Measurements from ENCODE around the gene PRKCA.

DNA sequence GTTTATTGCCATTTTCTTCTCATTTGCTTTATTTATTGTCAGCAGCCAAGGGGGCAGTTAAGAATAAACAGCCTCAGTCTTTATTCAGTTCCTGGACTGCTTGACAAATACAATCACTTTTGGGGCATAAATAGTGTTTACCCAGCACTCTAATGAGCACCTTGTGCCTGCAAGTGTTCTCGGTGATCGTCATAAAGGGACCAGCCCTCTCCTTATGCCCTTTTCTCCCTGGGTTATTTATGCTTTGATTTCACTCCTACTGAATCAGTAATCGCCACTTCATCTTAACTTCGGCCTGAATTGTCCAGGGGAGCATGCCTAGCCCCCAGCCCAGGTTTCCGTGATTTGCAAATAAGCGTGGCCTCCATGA lies 476.8 kb downstream of the PRKCA start:
- TF ChIP-seq CTCF (IDR thresholded peaks at IDR 0.05), result no peak
- no peak for TF ChIP-seq POLR2A (IDR thresholded peaks at IDR 0.05)

Data from uterus (tissue), 2 donors.